D721Med (cell line): ENCODE data around the gene ARHGAP11A.
A peak's percentile ranks its signal among the peaks of the same experiment; 100 is the strongest.

Source experiments
- DNase-seq: peaks from one replicate; pipeline ENCODE4 v3.0.0; 2011; ENCODE audit warnings: low spot score; ENCODE audit not compliant: insufficient read length
- FAIRE-seq: peaks from 2 replicates; lab custom pipeline; 2011; peaks lifted over from hg19 to GRCh38; lab: Jason Lieb, UNC
- TF ChIP-seq, protein P1 (sequence below): IDR thresholded peaks from 2 replicates; pipeline ENCODE4 v1.5.1; 2012; ENCODE audit warnings: mild to moderate bottlenecking, control low read depth; ENCODE audit not compliant: insufficient read depth; ENCODE audit errors: missing control alignments

ARHGAP11A gene

GRCh38 chr15:32659340-32660155 is 44.2 kb downstream of the ARHGAP11A start:
- DNase-seq (no peak), FAIRE-seq (no peak)
- TF ChIP-seq, protein P1, sequence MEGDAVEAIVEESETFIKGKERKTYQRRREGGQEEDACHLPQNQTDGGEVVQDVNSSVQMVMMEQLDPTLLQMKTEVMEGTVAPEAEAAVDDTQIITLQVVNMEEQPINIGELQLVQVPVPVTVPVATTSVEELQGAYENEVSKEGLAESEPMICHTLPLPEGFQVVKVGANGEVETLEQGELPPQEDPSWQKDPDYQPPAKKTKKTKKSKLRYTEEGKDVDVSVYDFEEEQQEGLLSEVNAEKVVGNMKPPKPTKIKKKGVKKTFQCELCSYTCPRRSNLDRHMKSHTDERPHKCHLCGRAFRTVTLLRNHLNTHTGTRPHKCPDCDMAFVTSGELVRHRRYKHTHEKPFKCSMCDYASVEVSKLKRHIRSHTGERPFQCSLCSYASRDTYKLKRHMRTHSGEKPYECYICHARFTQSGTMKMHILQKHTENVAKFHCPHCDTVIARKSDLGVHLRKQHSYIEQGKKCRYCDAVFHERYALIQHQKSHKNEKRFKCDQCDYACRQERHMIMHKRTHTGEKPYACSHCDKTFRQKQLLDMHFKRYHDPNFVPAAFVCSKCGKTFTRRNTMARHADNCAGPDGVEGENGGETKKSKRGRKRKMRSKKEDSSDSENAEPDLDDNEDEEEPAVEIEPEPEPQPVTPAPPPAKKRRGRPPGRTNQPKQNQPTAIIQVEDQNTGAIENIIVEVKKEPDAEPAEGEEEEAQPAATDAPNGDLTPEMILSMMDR = no peak

GRCh38 chr15:32663671-32664070 is 48.4 kb downstream of the ARHGAP11A start:
- TF ChIP-seq, protein P1 = no peak
- FAIRE-seq (no peak), DNase-seq (no peak)

DNA sequence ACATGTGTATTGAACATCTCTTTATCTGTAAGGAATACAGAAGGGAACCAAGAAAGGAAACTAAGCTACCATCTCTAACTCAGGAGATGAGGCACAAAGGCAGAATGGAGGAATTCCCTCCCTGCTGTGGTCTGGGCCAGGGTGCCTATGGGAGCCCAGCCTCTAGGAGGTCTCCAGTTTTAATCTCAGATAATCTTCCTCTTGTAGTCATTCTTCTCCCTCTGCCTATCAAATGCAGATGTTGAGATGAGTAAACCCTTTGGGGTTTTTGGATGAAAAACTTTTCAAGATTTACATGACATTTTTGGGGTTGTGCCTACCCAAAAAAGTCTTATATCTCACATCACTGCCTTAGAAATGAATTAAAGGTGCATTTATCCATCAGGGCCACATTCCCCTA is 49.5 kb downstream of the ARHGAP11A start:
- TF ChIP-seq, protein P1 = no peak
- FAIRE-seq (no peak), DNase-seq (no peak)

- TF ChIP-seq, protein P1 = no peak
- DNase-seq (no peak), FAIRE-seq (no peak)
These were observed 52.0 kb downstream of the ARHGAP11A start for GRCh38 chr15:32667321-32667720.

DNA sequence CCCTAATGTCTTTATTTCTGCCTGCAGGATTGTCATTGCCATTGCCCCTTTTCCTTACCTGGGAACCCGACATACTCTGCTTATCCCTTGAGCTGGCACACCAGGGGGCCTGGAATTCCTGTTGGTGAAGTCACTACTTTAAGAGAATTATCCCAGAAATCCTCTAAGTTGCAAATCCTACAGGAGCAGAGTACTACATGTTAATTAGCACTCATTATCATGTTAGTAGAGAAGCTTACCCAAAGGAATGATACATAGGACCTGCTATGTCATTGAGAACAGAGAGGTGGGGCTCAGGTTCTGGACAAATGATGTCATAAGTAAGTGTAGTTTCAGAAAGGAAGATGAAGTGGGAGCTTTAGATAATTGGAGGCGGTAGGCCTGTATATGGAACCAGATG is 53.6 kb downstream of the ARHGAP11A start:
- TF ChIP-seq, protein P1 = peak; percentile 30
- FAIRE-seq = no peak
- peak; percentile 27 for DNase-seq

GRCh38 chr15:32669896-32670611 is 54.8 kb downstream of the ARHGAP11A start:
- DNase-seq (no peak), FAIRE-seq (no peak)
- TF ChIP-seq, protein P1 = no peak
